ENCODE measurements around the gene RRAGA.

RRAGA gene

GRCh38 chr9:19018201-19018600 lies 31.0 kb upstream of the RRAGA start:
- TF ChIP-seq, protein P1, sequence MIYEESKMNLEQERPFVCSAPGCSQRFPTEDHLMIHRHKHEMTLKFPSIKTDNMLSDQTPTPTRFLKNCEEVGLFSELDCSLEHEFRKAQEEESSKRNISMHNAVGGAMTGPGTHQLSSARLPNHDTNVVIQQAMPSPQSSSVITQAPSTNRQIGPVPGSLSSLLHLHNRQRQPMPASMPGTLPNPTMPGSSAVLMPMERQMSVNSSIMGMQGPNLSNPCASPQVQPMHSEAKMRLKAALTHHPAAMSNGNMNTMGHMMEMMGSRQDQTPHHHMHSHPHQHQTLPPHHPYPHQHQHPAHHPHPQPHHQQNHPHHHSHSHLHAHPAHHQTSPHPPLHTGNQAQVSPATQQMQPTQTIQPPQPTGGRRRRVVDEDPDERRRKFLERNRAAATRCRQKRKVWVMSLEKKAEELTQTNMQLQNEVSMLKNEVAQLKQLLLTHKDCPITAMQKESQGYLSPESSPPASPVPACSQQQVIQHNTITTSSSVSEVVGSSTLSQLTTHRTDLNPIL (CRISPR knock-in tag; IDR thresholded peaks at IDR 0.05; ENCODE audit: low read depth) = no peak
- no peak for TF ChIP-seq ZNF70 (CRISPR knock-in tag; IDR thresholded peaks at IDR 0.05)
- no peak for TF ChIP-seq TCF4 (CRISPR knock-in tag; IDR thresholded peaks at IDR 0.05; ENCODE audit: borderline replicate concordance)
- no peak for TF ChIP-seq BACH2 (CRISPR knock-in tag; IDR thresholded peaks at IDR 0.05; ENCODE audit: borderline replicate concordance)
- TF ChIP-seq, protein P2, sequence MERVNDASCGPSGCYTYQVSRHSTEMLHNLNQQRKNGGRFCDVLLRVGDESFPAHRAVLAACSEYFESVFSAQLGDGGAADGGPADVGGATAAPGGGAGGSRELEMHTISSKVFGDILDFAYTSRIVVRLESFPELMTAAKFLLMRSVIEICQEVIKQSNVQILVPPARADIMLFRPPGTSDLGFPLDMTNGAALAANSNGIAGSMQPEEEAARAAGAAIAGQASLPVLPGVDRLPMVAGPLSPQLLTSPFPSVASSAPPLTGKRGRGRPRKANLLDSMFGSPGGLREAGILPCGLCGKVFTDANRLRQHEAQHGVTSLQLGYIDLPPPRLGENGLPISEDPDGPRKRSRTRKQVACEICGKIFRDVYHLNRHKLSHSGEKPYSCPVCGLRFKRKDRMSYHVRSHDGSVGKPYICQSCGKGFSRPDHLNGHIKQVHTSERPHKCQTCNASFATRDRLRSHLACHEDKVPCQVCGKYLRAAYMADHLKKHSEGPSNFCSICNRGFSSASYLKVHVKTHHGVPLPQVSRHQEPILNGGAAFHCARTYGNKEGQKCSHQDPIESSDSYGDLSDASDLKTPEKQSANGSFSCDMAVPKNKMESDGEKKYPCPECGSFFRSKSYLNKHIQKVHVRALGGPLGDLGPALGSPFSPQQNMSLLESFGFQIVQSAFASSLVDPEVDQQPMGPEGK (CRISPR knock-in tag; IDR thresholded peaks at IDR 0.05; ENCODE audit: borderline replicate concordance) = no peak
- TF ChIP-seq ESRRG (CRISPR knock-in tag; IDR thresholded peaks at IDR 0.05) = no peak
- no peak for TF ChIP-seq OSR1 (CRISPR knock-in tag; IDR thresholded peaks at IDR 0.05)
- TF ChIP-seq, protein P3, sequence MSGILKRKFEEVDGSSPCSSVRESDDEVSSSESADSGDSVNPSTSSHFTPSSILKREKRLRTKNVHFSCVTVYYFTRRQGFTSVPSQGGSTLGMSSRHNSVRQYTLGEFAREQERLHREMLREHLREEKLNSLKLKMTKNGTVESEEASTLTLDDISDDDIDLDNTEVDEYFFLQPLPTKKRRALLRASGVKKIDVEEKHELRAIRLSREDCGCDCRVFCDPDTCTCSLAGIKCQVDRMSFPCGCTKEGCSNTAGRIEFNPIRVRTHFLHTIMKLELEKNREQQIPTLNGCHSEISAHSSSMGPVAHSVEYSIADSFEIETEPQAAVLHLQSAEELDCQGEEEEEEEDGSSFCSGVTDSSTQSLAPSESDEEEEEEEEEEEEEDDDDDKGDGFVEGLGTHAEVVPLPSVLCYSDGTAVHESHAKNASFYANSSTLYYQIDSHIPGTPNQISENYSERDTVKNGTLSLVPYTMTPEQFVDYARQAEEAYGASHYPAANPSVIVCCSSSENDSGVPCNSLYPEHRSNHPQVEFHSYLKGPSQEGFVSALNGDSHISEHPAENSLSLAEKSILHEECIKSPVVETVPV (CRISPR knock-in tag; IDR thresholded peaks at IDR 0.05) = no peak
- no peak for TF ChIP-seq ZC3H10 (CRISPR knock-in tag; IDR thresholded peaks at IDR 0.05)
- TF ChIP-seq GLIS3 (CRISPR knock-in tag; IDR thresholded peaks at IDR 0.05) = no peak
- no peak for TF ChIP-seq ISL1 (CRISPR knock-in tag; IDR thresholded peaks at IDR 0.05)
- TF ChIP-seq ZNF8 (CRISPR knock-in tag; IDR thresholded peaks at IDR 0.05) = no peak
- TF ChIP-seq, protein P4, sequence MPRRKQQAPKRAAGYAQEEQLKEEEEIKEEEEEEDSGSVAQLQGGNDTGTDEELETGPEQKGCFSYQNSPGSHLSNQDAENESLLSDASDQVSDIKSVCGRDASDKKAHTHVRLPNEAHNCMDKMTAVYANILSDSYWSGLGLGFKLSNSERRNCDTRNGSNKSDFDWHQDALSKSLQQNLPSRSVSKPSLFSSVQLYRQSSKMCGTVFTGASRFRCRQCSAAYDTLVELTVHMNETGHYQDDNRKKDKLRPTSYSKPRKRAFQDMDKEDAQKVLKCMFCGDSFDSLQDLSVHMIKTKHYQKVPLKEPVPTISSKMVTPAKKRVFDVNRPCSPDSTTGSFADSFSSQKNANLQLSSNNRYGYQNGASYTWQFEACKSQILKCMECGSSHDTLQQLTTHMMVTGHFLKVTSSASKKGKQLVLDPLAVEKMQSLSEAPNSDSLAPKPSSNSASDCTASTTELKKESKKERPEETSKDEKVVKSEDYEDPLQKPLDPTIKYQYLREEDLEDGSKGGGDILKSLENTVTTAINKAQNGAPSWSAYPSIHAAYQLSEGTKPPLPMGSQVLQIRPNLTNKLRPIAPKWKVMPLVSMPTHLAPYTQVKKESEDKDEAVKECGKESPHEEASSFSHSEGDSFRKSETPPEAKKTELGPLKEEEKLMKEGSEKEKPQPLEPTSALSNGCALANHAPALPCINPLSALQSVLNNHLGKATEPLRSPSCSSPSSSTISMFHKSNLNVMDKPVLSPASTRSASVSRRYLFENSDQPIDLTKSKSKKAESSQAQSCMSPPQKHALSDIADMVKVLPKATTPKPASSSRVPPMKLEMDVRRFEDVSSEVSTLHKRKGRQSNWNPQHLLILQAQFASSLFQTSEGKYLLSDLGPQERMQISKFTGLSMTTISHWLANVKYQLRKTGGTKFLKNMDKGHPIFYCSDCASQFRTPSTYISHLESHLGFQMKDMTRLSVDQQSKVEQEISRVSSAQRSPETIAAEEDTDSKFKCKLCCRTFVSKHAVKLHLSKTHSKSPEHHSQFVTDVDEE (CRISPR knock-in tag; IDR thresholded peaks at IDR 0.05) = no peak
- no peak for TF ChIP-seq ZFP30 (CRISPR knock-in tag; IDR thresholded peaks at IDR 0.05)
- no peak for TF ChIP-seq SNAI2 (CRISPR knock-in tag; IDR thresholded peaks at IDR 0.05)
- no peak for ATAC-seq

- ATAC-seq = no peak
- TF ChIP-seq RARB (CRISPR knock-in tag; IDR thresholded peaks at IDR 0.05) = no peak
- TF ChIP-seq POU6F1 (CRISPR knock-in tag; IDR thresholded peaks at IDR 0.05; ENCODE audit: borderline replicate concordance, low read depth) = no peak
- TF ChIP-seq, protein P3 (CRISPR knock-in tag; IDR thresholded peaks at IDR 0.05) = no peak
- TF ChIP-seq ZNF8 (CRISPR knock-in tag; IDR thresholded peaks at IDR 0.05) = no peak
- no peak for TF ChIP-seq ZNF70 (CRISPR knock-in tag; IDR thresholded peaks at IDR 0.05)
- no peak for TF ChIP-seq GLIS3 (CRISPR knock-in tag; IDR thresholded peaks at IDR 0.05)
- TF ChIP-seq ISL1 (CRISPR knock-in tag; IDR thresholded peaks at IDR 0.05) = no peak
- TF ChIP-seq TCF4 (CRISPR knock-in tag; IDR thresholded peaks at IDR 0.05; ENCODE audit: borderline replicate concordance) = no peak
- TF ChIP-seq, protein P4 (CRISPR knock-in tag; IDR thresholded peaks at IDR 0.05) = no peak
- TF ChIP-seq ZFP3 (CRISPR knock-in tag; IDR thresholded peaks at IDR 0.05) = no peak
- TF ChIP-seq, protein P2 (CRISPR knock-in tag; IDR thresholded peaks at IDR 0.05; ENCODE audit: borderline replicate concordance) = no peak
- TF ChIP-seq OSR1 (CRISPR knock-in tag; IDR thresholded peaks at IDR 0.05) = no peak
- TF ChIP-seq TOX (CRISPR knock-in tag; IDR thresholded peaks at IDR 0.05; ENCODE audit: borderline replicate concordance) = no peak
- TF ChIP-seq, protein P1 (CRISPR knock-in tag; IDR thresholded peaks at IDR 0.05; ENCODE audit: low read depth) = no peak
- no peak for TF ChIP-seq ZNF565 (CRISPR knock-in tag; conservative IDR thresholded peaks at IDR 0.05; ENCODE audit: low read depth)
- no peak for TF ChIP-seq BACH2 (CRISPR knock-in tag; IDR thresholded peaks at IDR 0.05; ENCODE audit: borderline replicate concordance)
- no peak for TF ChIP-seq ZFP30 (CRISPR knock-in tag; IDR thresholded peaks at IDR 0.05)
- TF ChIP-seq CSDC2 (CRISPR knock-in tag; IDR thresholded peaks at IDR 0.05) = no peak
Measured at GRCh38 chr9:19020886-19021455, 28.3 kb upstream of the RRAGA start.
